Hematopoietic multipotent progenitor cell treated with erythropoietin and hydrocortisone succinate and interleukin-3 and kit ligand, for 15 days (in vitro differentiated cells): Measurements from ENCODE around the gene ACOXL.

Source experiments
- DNase-seq: peaks from one replicate; pipeline ENCODE4 v3.0.0-alpha.2; 2015; ENCODE audit warnings: low spot score

ACOXL gene

DNA sequence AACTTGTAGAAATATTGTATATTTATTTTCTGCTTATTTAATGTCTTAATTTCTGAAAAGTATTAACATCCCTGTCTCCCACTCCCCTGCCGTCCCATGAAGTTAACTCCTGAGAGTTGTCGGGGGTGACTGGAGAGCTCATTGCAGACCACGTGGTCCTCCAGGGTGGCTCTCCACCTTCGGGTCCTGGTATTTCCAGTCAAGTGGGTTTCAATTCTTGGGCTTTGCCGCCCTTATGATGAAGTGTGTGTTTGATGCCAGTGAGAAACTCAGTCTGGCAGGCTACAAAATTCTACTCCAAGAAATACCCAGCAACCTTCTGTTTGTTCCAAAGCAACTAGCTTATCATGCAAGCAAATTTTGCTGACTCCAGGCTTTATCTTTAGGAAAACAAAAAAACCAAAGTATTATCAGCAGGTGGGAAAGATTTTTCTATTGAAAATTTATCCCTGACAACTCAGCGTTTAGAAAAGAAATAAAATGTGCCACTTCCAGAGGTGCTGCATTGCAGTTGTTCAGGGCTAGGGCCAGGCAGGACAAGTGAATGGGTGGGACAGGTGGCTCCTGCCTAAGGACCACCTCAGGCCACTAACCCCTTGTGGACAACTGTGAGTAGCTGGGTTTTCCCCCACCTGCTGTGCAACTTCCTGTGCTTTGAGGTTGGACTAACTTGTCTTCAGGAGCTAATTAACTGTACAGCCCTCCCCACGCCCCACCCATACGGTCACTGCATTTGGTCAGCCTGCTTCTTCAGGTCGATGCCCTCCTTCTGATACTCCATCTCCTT, 434.9 kb downstream of the ACOXL start:
- no peak for DNase-seq

DNA sequence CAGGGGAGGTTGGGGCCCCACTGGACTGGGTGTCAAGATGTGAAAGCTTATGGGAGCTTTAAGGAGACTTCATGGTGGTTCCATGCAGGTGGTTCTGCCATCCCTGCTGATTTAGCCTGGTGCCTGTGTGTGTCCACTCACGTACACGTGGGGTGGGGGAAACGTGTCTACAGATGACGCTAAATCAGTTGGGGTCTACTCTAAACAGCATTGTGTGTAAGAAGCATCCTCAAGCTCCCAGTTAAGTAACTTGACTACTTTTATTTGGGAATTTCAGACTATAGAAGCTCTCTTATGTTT, 435.4 kb downstream of the ACOXL start:
- DNase-seq: no peak
